Measurements from ENCODE around the gene PLXNA3. TPM values are rescaled to one million over a fixed set of nuclear protein-coding genes. Genes with fewer than 3 reads are reported as not detected.

PLXNA3 gene
- total RNA-seq, 1 donor from 2014 or later, result 15.4 TPM

DNA sequence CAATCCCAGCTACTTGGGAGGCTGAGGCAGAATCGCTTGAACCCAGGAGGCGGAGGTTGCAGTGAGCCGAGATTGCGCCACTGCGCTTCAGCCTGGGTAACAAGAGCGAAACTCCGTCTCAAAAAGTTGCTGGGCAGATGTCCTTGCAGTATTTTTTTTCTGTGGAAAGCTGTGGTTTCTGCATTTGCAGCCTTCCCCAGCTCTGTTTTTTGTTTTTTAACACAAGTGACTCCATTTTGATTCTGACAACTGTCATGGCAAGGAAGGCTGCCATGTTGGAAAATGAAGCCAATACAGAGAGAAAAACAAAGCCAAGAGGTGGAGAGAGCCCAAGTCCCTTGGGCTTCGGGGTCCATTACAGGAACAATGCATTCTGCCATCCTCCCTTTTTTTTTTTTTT is 44.0 kb downstream of the PLXNA3 start:
- DNase-seq, result no peak

- DNase-seq, result no peak
These were observed 44.9 kb downstream of the PLXNA3 start for GRCh38 chrX:154502989-154503388.

- no peak for DNase-seq
These were observed 47.7 kb downstream of the PLXNA3 start for GRCh38 chrX:154505734-154506133.

DNA sequence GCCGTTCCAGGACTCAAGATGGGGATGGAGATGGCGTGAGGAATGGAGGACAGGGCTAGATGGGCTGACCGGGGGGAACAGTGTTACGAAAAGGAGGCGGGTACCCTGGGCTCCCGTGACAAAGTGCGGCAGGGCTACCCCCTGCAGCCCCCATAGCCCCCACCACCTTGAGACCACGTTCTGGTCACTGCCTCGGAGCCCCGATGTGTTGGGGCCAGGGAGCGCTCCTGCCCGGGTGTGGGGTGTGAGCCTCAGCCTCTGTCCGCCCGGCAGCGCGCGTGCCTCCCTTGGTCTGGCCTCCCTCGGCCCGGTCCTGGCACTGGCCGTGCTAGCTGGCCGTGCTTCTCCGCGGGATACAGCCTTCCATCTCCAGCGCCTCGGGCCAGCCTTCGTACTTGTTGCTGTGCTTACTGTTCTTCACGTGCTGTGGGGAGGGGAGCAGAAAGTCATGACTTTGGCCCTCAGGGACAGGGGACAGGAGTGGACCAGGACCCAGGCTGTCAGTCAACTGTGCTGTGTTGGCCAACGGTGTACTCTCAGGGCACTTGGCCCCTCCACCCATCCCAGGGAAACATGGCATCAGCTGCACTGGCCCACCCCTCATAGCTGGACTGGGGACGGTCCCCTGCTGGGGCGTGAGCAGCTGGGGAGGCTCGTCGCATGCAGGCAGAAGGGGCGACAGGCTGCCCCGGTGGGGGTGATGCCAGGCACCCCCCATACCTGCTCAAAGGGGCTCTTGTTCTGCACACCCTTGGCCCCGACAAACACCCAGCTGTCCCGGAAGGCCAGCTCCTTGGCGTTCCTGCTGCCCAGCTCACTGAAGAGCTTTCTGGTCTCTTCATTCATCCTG is 48.6 kb downstream of the PLXNA3 start:
- DNase-seq, result no peak

DNA sequence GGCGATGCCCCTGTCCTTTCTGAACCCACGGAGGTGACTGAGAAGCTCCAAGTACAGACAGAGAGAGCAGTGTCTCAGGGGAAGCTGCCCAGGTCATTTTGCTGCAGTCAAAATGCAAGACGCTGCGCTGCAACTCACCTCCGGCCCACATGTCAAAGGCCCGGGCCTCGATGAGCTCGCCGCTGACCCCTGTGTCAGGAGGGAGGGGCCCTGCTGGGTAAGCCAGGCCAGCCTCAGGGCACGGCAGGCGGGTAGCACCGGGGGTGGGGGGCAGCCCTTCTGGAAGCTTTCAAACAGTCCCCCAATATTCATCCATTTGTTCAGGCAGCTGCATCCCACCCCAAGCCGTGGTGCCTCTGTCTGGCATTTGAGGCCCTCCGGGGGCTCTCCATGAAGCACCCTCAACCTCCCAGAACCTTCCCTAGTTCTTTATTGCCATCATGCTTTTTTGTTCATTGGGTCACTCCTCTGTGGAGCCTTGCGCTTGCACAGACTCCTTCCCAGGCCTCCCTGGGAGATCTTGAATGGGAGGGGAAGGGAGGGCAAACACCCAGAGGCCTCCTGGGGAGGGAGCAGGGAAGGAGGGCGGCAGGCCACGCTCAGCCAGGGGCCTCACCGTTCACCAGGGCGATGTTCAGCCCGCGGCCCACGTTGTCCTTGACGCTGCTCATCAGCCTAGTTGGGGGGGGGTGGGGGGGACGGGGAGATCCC is 49.7 kb downstream of the PLXNA3 start:
- DNase-seq, result no peak

DNA sequence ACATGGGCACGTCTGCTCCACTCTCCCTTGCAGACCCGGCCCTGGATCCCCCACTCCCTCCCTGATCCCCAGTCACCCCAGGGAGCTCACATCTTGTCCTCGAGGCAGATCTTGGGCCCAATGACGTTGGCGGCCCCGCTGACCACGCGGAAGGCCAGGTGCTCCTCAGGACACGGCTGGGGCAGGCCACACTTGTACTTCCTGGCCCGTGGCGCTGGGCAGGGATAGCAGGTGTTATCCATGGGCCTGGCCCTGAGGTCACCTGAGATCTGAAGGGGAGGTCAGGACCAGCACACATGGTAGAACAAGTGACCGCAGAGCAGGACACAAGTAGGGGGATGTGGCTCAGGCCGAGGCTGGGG is 50.3 kb downstream of the PLXNA3 start:
- no peak for DNase-seq

DNA sequence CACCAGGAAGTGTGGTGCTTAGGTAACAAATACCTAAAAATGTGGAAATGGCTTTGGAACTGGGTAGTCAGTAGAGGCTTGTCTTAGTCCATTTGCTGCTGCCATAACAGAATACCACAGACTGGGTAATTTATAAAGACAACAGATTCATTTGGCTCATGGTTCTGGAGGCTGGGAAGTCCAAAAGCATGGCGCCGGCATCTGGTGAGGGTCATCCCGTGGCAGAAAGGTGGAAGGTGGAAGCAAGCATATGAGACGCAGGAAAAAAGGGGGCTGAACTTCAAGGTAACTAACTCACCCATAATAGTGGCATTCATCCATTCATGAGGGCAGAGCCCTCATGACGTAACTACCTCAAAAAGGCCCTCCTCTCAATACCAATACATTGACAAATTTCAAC is 51.4 kb downstream of the PLXNA3 start:
- DNase-seq, result no peak

GRCh38 chrX:154511761-154512160 is 53.7 kb downstream of the PLXNA3 start:
- no peak for DNase-seq

- no peak for DNase-seq
These were observed 54.9 kb downstream of the PLXNA3 start for GRCh38 chrX:154512879-154513553.

GRCh38 chrX:154513716-154514115 is 55.6 kb downstream of the PLXNA3 start:
- DNase-seq, result no peak

DNA sequence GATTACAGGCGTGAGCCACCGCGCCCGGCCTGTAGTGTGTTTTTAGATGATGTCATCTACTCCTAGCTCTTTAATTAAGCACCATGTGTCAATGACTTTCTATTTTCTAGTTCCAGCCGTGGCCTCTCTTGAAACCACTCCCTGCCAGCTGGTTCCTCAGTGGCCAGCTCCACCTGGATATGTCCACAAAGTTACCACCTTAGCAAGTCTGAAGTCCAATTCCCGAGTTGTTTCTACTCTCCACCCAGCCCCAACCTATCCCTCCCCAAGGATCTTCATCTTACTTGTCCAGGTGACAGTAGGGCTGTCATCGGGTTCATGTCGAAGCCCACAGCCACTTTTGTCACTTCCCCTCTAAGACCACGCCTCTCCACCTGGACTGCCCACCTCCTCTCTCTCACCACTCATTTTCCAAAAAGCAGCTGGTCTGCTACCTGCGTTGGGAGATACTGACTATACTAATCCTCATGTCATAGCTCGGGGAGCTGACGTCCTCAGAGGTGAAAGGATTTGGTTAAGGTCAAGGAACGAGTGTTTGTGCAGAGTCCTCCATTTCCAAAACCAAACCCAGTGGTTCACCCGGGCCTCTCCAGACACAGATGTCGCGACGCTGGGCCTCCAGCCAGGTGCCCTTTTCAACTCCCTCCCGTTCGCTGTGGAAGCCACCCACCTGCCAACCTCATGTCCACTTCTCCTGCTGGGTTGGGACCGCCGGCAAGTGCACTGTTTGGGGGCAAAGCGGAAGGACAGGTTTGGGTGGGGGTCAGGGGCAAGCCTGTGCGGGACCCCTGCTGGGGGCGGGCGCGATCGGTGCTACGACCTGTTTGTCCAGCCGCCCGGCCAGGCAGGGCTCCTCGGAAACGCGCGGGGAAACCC is 57.2 kb downstream of the PLXNA3 start:
- DNase-seq, result peak; percentile 53

DNA sequence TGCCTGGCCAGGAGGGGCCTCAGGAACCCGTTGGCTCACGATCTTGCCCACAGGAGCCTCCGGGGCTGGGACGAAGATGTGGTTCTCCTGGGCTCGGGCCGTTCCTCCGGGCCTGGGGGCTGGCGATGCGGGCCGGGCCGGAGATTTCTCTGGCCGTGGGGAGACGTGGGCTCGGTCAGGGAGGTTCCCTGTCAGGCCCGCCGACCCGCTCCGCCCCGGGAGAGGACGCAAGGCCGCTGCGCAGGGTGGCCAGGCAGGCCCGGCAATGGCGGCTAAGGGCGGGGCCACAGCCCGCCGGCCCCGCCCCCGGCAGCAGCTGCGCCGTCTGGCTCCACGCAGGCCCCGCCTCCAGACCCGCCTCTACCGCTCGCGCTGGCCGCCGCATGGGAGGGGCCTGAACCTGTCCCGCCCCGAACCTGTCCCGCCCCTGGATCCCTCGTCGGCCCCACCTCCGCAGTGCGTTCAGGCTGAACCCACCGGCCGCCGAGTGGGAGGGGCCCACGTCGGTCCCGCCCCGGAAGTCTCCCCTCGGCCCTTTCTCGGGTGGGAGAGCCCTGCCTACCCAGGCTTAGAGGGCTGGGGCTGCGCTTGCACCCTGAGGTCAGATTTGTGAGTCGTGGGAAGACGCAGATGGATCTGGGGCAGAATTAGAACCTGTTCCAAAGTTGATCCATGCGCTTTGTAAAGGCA is 58.0 kb downstream of the PLXNA3 start, which contains the start of gene FAM3A:
FAM3A (minus strand) TSS at position 267 of the 690 bp plus-strand sequence. CDS start 460 bp downstream, outside the sequence.
- peak; percentile 95 for DNase-seq

GRCh38 chrX:154516656-154517100 is 58.6 kb downstream of the PLXNA3 start:
- DNase-seq, result peak; percentile 73

DNA sequence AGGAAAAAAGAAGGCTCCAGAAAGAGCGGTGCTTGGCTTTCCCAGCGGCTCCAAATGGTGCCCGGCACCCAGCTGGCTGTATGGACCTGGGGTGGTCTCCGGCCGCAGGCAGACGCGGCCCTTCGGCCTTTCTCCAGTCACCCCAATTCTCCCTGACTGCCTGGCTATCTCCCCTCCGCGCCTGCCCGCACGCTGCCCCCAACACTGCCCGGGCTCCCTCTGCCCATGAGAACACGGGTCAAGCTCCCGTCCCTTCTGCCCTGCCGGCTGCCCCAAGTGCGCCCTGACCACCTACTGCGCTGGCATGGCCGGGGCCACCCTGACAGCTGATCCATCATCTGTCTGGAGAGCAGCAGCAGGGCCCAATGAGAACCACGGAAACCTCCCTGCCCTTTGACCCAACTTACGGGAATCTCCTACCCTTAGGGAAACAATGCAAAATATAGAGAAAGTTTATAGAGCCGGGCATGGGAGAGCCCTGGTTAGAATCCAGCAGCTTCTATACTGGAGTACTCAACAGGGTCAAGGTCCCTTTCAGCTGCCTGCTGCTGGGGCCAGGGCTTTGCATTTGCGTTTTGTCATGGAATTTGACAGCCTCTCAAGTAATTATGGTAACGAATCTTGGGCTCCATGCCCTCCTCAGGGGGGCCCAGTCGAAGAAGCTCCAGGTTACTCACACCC is 59.2 kb downstream of the PLXNA3 start:
- peak; percentile 33 for DNase-seq

- no peak for DNase-seq
These were observed 61.3 kb downstream of the PLXNA3 start for GRCh38 chrX:154519389-154519788.

DNA sequence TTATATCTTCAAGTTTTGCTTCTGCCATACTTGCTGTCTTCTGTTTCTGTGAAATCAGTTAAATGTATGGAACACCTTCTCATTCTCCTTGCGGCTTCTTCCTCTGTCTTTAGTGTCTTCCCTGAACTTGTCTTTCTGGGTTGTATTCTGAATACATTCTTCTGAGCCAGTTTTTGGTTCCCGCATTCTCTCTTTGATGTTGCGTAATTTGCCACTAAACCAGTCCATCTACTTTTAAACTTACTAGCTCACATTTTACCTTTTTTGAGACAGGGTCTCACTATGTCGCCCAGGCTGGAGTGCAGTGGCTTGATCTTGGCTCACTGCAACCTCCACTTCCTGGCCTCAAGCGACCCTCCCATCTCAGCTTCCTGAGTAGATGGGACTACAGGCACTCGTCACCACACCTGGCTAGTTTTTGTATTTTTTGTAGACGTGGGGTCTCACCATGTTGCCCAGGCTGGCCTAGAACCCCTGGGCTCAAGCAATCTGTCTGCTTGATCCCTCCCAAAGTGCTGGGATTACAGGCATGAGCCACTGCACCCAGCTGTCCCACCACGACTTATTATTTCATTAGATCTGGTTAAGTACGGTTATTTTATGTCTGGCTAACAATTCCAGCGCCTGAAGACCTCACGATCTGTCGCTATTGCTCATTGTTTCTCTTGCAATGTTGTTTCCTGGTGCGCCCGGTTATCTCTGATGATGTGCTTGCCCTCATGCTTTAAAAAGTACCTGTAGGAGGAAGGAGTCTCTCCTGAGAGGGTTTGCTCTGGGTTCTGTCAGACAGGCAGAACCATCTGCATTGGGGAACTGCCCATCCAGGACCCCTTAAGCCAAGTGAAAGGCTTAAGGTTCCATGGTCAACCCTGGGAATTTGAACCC is 67.8 kb downstream of the PLXNA3 start:
- no peak for DNase-seq

DNA sequence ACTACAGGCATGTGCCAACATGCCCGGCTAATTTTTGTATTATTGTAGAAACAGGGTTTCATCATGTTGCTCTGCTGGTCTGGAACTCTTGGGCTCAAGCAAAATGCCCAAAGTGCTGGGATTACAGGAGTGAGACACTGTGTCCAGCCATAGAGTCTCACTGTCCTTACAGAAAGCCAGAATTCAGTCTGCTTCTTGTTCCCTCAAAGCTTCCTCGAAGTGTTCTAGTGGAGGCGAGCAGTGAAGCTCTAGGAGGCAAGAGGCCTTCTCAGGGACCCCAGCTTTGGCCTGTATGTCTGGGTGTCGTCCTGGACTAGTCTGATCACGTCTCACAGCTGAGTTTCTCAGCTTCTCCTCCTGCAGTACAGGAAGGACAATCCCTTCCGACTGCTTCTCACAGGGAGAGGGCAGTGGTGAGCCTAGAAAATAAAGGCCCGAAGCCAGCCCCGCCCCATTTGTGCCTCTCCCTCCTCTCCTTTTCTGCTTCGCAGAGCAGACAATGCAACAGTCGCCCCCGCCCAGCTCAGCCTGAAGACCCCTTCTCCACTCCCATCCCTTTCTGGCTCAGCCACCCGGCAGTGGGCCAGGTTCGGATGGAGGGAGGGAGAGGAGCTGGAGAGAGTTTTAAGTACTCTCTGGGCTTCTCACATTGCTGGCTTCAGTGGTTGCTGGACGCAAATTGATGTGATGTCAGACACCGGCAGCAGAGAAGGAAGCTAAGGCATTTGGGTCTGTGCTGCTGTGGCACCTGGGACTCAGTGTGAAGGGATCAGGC is 69.0 kb downstream of the PLXNA3 start:
- DNase-seq, result peak; percentile 94

Data from tongue (tissue), 2 donors.